SK-N-DZ (cell line): Measurements from ENCODE around the gene DENND1B.
"Not testable (repeated sequence)": the region's sequence is repeated elsewhere in the genome, so short reads cannot be mapped to it uniquely, and the experiment has no call there.

Experiments
- DNase-seq: peaks from one replicate; pipeline ENCODE4 v3.0.0-alpha.2; 2015; ENCODE audit warnings: low spot score

Gene DENND1B

GRCh38 chr1:197783510-197783948 lies 8.2 kb upstream of the DENND1B start:
- DNase-seq, result no peak

- no peak for DNase-seq
Measured at GRCh38 chr1:197782722-197783360, 7.6 kb upstream of the DENND1B start.

GRCh38 chr1:197781968-197782721 lies 6.9 kb upstream of the DENND1B start:
- no peak for DNase-seq

- DNase-seq, result no peak
Measured at GRCh38 chr1:197779921-197780320, 4.6 kb upstream of the DENND1B start.

- no peak for DNase-seq
Measured at GRCh38 chr1:197778366-197778945, 3.2 kb upstream of the DENND1B start.

GRCh38 chr1:197776351-197777105 lies 1.2 kb upstream of the DENND1B start:
- no peak for DNase-seq

- peak; percentile 3 for DNase-seq
Measured at GRCh38 chr1:197774466-197775281, 606 bp downstream of the DENND1B start.

GRCh38 chr1:197773856-197774255 lies 1.4 kb downstream of the DENND1B start:
- no peak for DNase-seq

- no peak for DNase-seq
Measured at GRCh38 chr1:197771904-197772556, 3.2 kb downstream of the DENND1B start.

GRCh38 chr1:197771386-197771785 lies 3.9 kb downstream of the DENND1B start:
- DNase-seq, result no peak

- DNase-seq, result no peak
Measured at GRCh38 chr1:197770243-197770642, 5.0 kb downstream of the DENND1B start.

GRCh38 chr1:197769287-197769686 lies 6.0 kb downstream of the DENND1B start:
- no peak for DNase-seq

GRCh38 chr1:197768014-197768805 lies 7.1 kb downstream of the DENND1B start:
- no peak for DNase-seq

GRCh38 chr1:197763769-197764168 lies 11.5 kb downstream of the DENND1B start:
- no peak for DNase-seq

GRCh38 chr1:197763307-197763706 lies 12.0 kb downstream of the DENND1B start:
- no peak for DNase-seq

- no peak for DNase-seq
Measured at GRCh38 chr1:197761654-197762053, 13.6 kb downstream of the DENND1B start.

GRCh38 chr1:197755553-197755952 lies 19.7 kb downstream of the DENND1B start:
- not testable (repeated sequence) for DNase-seq

GRCh38 chr1:197752652-197753164 lies 22.6 kb downstream of the DENND1B start:
- not testable (repeated sequence) for DNase-seq

GRCh38 chr1:197750366-197750765 lies 24.9 kb downstream of the DENND1B start:
- DNase-seq, result no peak

- DNase-seq, result no peak
Measured at GRCh38 chr1:197745911-197746310, 29.4 kb downstream of the DENND1B start.
